IMR-90 (cell line): ENCODE measurements around the gene PSMB3. TPM values are rescaled to one million over a fixed set of nuclear protein-coding genes. Genes with fewer than 3 reads are reported as not detected.

Source experiments
- ATAC-seq: fragments of 200-7000 bp; cut with Tn5 transposase; 2 replicates; pipeline ENCODE4 v1.9.1; 2020; ENCODE audit warnings: low read depth, mild to moderate bottlenecking, moderate library complexity
- BruUV-seq: library from RNA; stranded (reverse); fragments of 400-500 nt; replicated peaks from 2 replicates; lab custom pipeline; 2021; lab: Mats Ljungman, UMichigan
- CTCF ChIA-PET: fragments of 300-600 bp; formaldehyde crosslinking; extraction: SDS; loops from one replicate; lab custom pipeline; 2021; ENCODE audit warnings: antibody characterized with exemption; lab: Yijun Ruan, JAX
- POLR2A ChIA-PET: fragments of 300-600 bp; sonication (Branson Sonifier 250); formaldehyde crosslinking; loops from one replicate; lab custom pipeline; 2022; ENCODE audit warnings: antibody characterized with exemption; ENCODE audit not compliant: unreplicated experiment; lab: Charles Lee
- DNase-seq: peaks from one replicate; pipeline ENCODE4 v3.0.0; 2013
- H2AFZ ChIP-seq: replicated peaks from 2 replicates; pipeline ENCODE3; 2013; ENCODE audit warnings: low read length, mild to moderate bottlenecking; ENCODE audit not compliant: poor library complexity
- H2AK5ac ChIP-seq: 2 replicates; pipeline ENCODE4 v1.6.1; 2013; ENCODE audit warnings: low read depth, low read length, inconsistent platforms
- H2AK9ac ChIP-seq: replicated peaks from 2 replicates; pipeline ENCODE3; 2013; ENCODE audit warnings: mild to moderate bottlenecking, low read depth, low read length, moderate library complexity; ENCODE audit not compliant: poor library complexity
- H2BK120ac ChIP-seq: 2 replicates; pipeline ENCODE4 v1.6.1; 2013; ENCODE audit warnings: low read depth, low read length, inconsistent platforms
- H2BK15ac ChIP-seq: 3 replicates; pipeline ENCODE4 v1.6.1; 2013; ENCODE audit warnings: low read depth, low read length, inconsistent platforms
- H2BK20ac ChIP-seq: 2 replicates; pipeline ENCODE4 v1.6.1; 2013; ENCODE audit warnings: low read depth, mild to moderate bottlenecking, inconsistent platforms, low read length, moderate library complexity
- H2BK5ac ChIP-seq: 2 replicates; pipeline ENCODE4 v1.6.1; 2013; ENCODE audit warnings: mild to moderate bottlenecking, low read depth, low read length, inconsistent platforms; ENCODE audit not compliant: poor library complexity, severe bottlenecking
- H3K14ac ChIP-seq: replicated peaks from 2 replicates; pipeline ENCODE4 v1.6.1; 2013; ENCODE audit warnings: low read depth, low read length, inconsistent platforms
- H3K18ac ChIP-seq: 2 replicates; pipeline ENCODE4 v1.6.1; 2013; ENCODE audit warnings: low read depth, low read length, control low read depth
- H3K23ac ChIP-seq: 2 replicates; pipeline ENCODE4 v1.6.1; 2013; ENCODE audit warnings: low read depth, low read length, inconsistent platforms
- H3K27ac ChIP-seq: 2 replicates; pipeline ENCODE4 v1.5.1; 2013; ENCODE audit warnings: mild to moderate bottlenecking, control low read depth, low read length; ENCODE audit not compliant: insufficient read depth
- H3K27me3 ChIP-seq: 2 replicates; pipeline ENCODE4 v1.6.1; 2013; ENCODE audit warnings: low read length; ENCODE audit not compliant: control insufficient read depth, insufficient read depth
- H3K36me3 ChIP-seq: 2 replicates; pipeline ENCODE4 v1.6.1; 2013; ENCODE audit warnings: low read length, mixed read lengths; ENCODE audit not compliant: control insufficient read depth, insufficient read depth
- H3K4ac ChIP-seq: 2 replicates; pipeline ENCODE4 v1.6.1; 2013; ENCODE audit warnings: low read depth, low read length, inconsistent platforms
- H3K4me1 ChIP-seq: 2 replicates; pipeline ENCODE4 v1.6.1; 2013; ENCODE audit warnings: low read length, mixed read lengths; ENCODE audit not compliant: control insufficient read depth, insufficient read depth
- H3K4me2 ChIP-seq: 2 replicates; pipeline ENCODE4 v1.6.1; 2013; ENCODE audit warnings: low read depth, mild to moderate bottlenecking, control low read depth, low read length, moderate library complexity
- H3K4me3 ChIP-seq: 2 replicates; pipeline ENCODE4 v1.5.1; 2013; ENCODE audit warnings: low read depth, mild to moderate bottlenecking, control low read depth, low read length, moderate library complexity; ENCODE audit not compliant: insufficient read depth
- H3K56ac ChIP-seq: 2 replicates; pipeline ENCODE4 v1.6.1; 2013; ENCODE audit warnings: low read length, inconsistent platforms; ENCODE audit not compliant: insufficient read depth; ENCODE audit errors: extremely low read depth
- H3K79me1 ChIP-seq, 2 experiments: 2 replicates each; pipeline ENCODE4 v1.6.1; 2013; ENCODE audit warnings: low read length in 2 of 2, inconsistent platforms in 1 of 2, low read depth in 1 of 2
- H3K9ac ChIP-seq: 2 replicates; pipeline ENCODE4 v1.6.1; 2013; ENCODE audit warnings: low read depth, low read length, control low read depth
- H3K9me1 ChIP-seq: 2 replicates; pipeline ENCODE4 v1.6.1; 2013; ENCODE audit warnings: low read length, inconsistent platforms; ENCODE audit not compliant: insufficient read depth
- H3K9me3 ChIP-seq: 2 replicates; pipeline ENCODE4 v1.6.1; 2013; ENCODE audit warnings: low read length; ENCODE audit not compliant: control insufficient read depth, insufficient read depth
- H4K20me1 ChIP-seq: 2 replicates; pipeline ENCODE4 v1.6.1; 2013; ENCODE audit warnings: low read length, inconsistent platforms; ENCODE audit not compliant: insufficient read depth
- H4K5ac ChIP-seq: 2 replicates; pipeline ENCODE4 v1.6.1; 2013; ENCODE audit warnings: mild to moderate bottlenecking, low read depth, low read length, control low read depth
- H4K8ac ChIP-seq, 2 experiments: 2 replicates each; pipeline ENCODE4 v1.6.1; 2013; ENCODE audit warnings: low read depth in 2 of 2, low read length in 2 of 2, control low read depth in 1 of 2, inconsistent platforms in 1 of 2
- H4K91ac ChIP-seq: 2 replicates; pipeline ENCODE4 v1.6.1; 2013; ENCODE audit warnings: low read depth, low read length, inconsistent platforms; ENCODE audit not compliant: insufficient read depth
- BHLHE40 ChIP-seq: fragments of 150-350 bp; IDR thresholded peaks from 2 replicates; pipeline ENCODE4 v1.6.1; 2016; ENCODE audit warnings: mild to moderate bottlenecking, low read depth, low read length
- CEBPB ChIP-seq: IDR thresholded peaks from 2 replicates; pipeline ENCODE4 v1.6.1; 2012; ENCODE audit warnings: low read depth, low read length, improper control_type of control experiment
- CHD1 ChIP-seq: IDR thresholded peaks from 2 replicates; pipeline ENCODE4 v1.6.1; 2012; ENCODE audit warnings: low read depth, low read length, improper control_type of control experiment
- FOS ChIP-seq: fragments of 150-350 bp; IDR thresholded peaks from 2 replicates; pipeline ENCODE4 v1.6.1; 2016; ENCODE audit warnings: low read depth, low read length
- MXI1 ChIP-seq: IDR thresholded peaks from 2 replicates; pipeline ENCODE4 v1.6.1; 2012; ENCODE audit warnings: low read depth, mild to moderate bottlenecking, low read length, moderate library complexity, borderline replicate concordance
- NFE2L2 ChIP-seq: fragments of 150-350 bp; IDR thresholded peaks from 2 replicates; pipeline ENCODE4 v1.6.1; 2016; ENCODE audit warnings: low read depth, mild to moderate bottlenecking, low read length
- RAD21 ChIP-seq: IDR thresholded peaks from 2 replicates; pipeline ENCODE4 v1.6.1; 2012; ENCODE audit warnings: low read length, improper control_type of control experiment
- RCOR1 ChIP-seq: IDR thresholded peaks from 2 replicates; pipeline ENCODE4 v1.6.1; 2012; ENCODE audit warnings: mild to moderate bottlenecking, low read length, improper control_type of control experiment; ENCODE audit not compliant: insufficient replicate concordance
- RFX5 ChIP-seq: IDR thresholded peaks from 2 replicates; pipeline ENCODE4 v1.8.0; 2012; ENCODE audit warnings: low read depth, mild to moderate bottlenecking, low read length, moderate library complexity
- SMC3 ChIP-seq: fragments of 150-350 bp; IDR thresholded peaks from 2 replicates; pipeline ENCODE4 v1.6.1; 2016; ENCODE audit warnings: low read depth, mild to moderate bottlenecking, antibody characterized with exemption, low read length, moderate library complexity
- WGBS, 2 experiments: methylation state at CpG; one replicate each; pipeline versions ENCODE4 v1.1.5 to v1.1.7; 2013; ENCODE audit warnings: missing lambda C conversion rate in 2 of 2; ENCODE audit not compliant: insufficient read length in 1 of 2; ENCODE audit errors: extremely low coverage in 2 of 2; 5-methylcytosine and 5-hydroxymethylcytosine counted together
- dilution Hi-C: fragments of 300-500 bp; cut with HindIII; formaldehyde crosslinking; loops from one replicate; pipeline ENCODE4 v1.14.3; 2018; ENCODE audit warnings: low sequenced_read_pairs; ENCODE audit not compliant: unreplicated experiment
- in situ Hi-C: fragments of 300-500 bp; cut with MboI; formaldehyde crosslinking; loops from 3 replicates; pipeline ENCODE4 v1.14.3; 2019; ENCODE audit warnings: low sequenced_read_pairs, inconsistent platforms, mixed read lengths
- intact Hi-C: fragments of 100-400 bp; cut with micrococcal nuclease; formaldehyde crosslinking; loops from 2 replicates; pipeline ENCODE4 v1.10.0; 2022
- polyA plus RNA-seq, 3 experiments: library from polyadenylated mRNA; depleted of rRNA; stranded (reverse); fragments of >200 nt; gene quantifications; 2 replicates each; pipeline ENCODE4 v1.2.3, GENCODE V29; 2012; ENCODE audit warnings: low replicate concordance in 1 of 3
- total RNA-seq: library from RNA; depleted of rRNA; stranded (reverse); fragments of >200 nt; gene quantifications from 2 replicates; pipeline ENCODE4 v1.2.3, GENCODE V29; 2012
- TF ChIP-seq, protein P1 (sequence below): fragments of 150-350 bp; IDR thresholded peaks from 2 replicates; pipeline ENCODE4 v1.6.1; 2017; ENCODE audit warnings: mild to moderate bottlenecking, antibody characterized with exemption, low read length, low read depth
- TF ChIP-seq, protein P2 (sequence below): fragments of 150-350 bp; IDR thresholded peaks from 2 replicates; pipeline ENCODE4 v1.6.1; 2016; ENCODE audit warnings: low read depth, mild to moderate bottlenecking, low read length, moderate library complexity, borderline replicate concordance
- TF ChIP-seq, protein P3 (sequence below): conservative IDR thresholded peaks from 2 replicates; pipeline ENCODE4 v1.5.1; 2012; ENCODE audit warnings: mild to moderate bottlenecking, low read depth, low read length, improper control_type of control experiment

The PSMB3 gene
- total and polyA plus RNA-seq, 2 of the 4 experiments (the other 2 are of a cell fraction) = 480 to 828 TPM

DNA sequence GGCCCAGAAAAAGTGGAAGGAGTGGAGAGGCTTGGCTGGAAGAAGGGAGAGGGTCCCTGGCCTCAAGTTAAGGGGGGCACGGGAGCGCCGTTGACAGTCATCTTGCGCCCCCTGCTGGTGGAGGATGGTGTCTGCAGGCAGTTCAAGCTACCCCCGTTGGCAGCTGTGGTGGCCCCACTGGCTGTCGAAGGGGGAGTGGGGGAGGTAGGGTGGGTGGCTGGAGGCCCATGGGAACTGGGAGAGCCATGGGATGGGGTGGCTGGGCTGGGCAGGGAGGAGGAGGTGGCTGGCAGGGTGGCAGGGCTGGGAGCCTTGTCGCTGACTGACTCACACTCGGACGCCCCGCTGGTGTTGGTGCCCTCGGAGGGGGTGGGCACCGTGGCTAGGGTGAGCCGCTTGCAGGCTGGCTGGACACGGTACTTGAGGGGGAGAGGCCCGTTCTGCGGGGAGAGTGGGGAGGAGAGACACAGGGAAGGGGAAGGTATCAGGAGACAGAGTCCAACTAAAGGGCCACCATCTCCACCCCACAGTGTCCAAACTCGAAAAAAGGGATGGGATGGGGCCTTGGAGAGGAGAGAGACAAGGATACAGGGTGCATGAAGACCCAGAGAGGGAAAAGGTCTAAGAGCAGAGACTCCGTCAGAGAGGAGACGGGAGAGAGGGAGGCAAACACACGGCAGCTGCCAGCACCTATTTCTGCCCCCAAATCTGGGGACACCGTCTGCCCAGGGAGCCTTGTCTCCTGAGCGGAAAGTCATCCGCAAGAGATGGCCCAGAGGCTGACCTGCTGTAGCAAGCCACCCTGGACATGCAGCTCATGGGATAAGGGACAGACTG lies 17.2 kb upstream of the PSMB3 start:
- 98% methylated on average over 6 of the region's 23 CpGs; no CpG with 5 or more reads in 1 of the 2 experiments for WGBS, 2 experiments
- intact Hi-C loops (loop anchor here (2.0 kb wide), 1 partner anchor 59 kb away; no protein-coding TSS in a partner anchor), in situ Hi-C loops (no loop called here), dilution Hi-C loops (no loop called here)
- H4K20me1 ChIP-seq = peaks cover 52% of the 10 kb centered on the region
- no peak for DNase-seq
- peak; percentile 48 for ATAC-seq
- no peaks in the 10 kb centered on the region for H3K9me3 ChIP-seq
- ChIA-PET POLR2A (interaction anchor here (0.6 kb wide), 1 partner anchor 386 kb away, joined by 5 read pairs; no protein-coding TSS in a partner anchor), CTCF (interaction anchor here (0.6 to 3.0 kb wide), 3 partner anchors 14 to 72 kb away, joined by 3 to 8 read pairs (median 4); no protein-coding TSS in a partner anchor)
- no peak overlapping the region for H3K23ac ChIP-seq
- peak overlapping the region; percentile 53 for H2AFZ ChIP-seq
- H2AK5ac ChIP-seq = no peak overlapping the region
- no peak overlapping the region for H3K4ac ChIP-seq
- no peak overlapping the region for H4K5ac ChIP-seq
- H2BK5ac ChIP-seq = no peak overlapping the region
- H4K8ac ChIP-seq = no peak overlapping the region
- no peak overlapping the region for H3K4me2 ChIP-seq
- no peak overlapping the region for H2BK20ac ChIP-seq
- peaks cover 13% of the 10 kb centered on the region for H3K4me1 ChIP-seq
- H3K79me1 ChIP-seq = peaks cover 10 to 76% of the 10 kb centered on the region in 2 experiments; a peak in 3 of 4 replicates
- H3K18ac ChIP-seq = no peak overlapping the region
- no peak overlapping the region for H3K14ac ChIP-seq
- no peak overlapping the region for H2BK15ac ChIP-seq
- H3K56ac ChIP-seq = no peak overlapping the region
- peak overlapping the region; percentile 59 for H2AK9ac ChIP-seq
- H3K27me3 ChIP-seq = no peaks in the 10 kb centered on the region
- H3K9me1 ChIP-seq = no peaks in the 10 kb centered on the region
- H3K9ac ChIP-seq = no peak overlapping the region
- H3K27ac ChIP-seq = no peak overlapping the region
- H2BK120ac ChIP-seq = no peak overlapping the region
- H3K36me3 ChIP-seq = peaks cover 58% of the 10 kb centered on the region
- no peak overlapping the region for H4K91ac ChIP-seq
- H3K4me3 ChIP-seq = no peak overlapping the region
- TSS peak; percentile 83 for BruUV-seq
- TF ChIP-seq RCOR1 = no peak
- peak; percentile 74 for TF ChIP-seq RAD21
- peak; percentile 59 for TF ChIP-seq SMC3
- no peak for TF ChIP-seq MXI1
- TF ChIP-seq, protein P1, sequence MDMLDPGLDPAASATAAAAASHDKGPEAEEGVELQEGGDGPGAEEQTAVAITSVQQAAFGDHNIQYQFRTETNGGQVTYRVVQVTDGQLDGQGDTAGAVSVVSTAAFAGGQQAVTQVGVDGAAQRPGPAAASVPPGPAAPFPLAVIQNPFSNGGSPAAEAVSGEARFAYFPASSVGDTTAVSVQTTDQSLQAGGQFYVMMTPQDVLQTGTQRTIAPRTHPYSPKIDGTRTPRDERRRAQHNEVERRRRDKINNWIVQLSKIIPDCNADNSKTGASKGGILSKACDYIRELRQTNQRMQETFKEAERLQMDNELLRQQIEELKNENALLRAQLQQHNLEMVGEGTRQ = no peak
- TF ChIP-seq, protein P2, sequence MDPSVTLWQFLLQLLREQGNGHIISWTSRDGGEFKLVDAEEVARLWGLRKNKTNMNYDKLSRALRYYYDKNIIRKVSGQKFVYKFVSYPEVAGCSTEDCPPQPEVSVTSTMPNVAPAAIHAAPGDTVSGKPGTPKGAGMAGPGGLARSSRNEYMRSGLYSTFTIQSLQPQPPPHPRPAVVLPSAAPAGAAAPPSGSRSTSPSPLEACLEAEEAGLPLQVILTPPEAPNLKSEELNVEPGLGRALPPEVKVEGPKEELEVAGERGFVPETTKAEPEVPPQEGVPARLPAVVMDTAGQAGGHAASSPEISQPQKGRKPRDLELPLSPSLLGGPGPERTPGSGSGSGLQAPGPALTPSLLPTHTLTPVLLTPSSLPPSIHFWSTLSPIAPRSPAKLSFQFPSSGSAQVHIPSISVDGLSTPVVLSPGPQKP = no peak
- TF ChIP-seq CHD1 = no peak
- TF ChIP-seq, protein P3, sequence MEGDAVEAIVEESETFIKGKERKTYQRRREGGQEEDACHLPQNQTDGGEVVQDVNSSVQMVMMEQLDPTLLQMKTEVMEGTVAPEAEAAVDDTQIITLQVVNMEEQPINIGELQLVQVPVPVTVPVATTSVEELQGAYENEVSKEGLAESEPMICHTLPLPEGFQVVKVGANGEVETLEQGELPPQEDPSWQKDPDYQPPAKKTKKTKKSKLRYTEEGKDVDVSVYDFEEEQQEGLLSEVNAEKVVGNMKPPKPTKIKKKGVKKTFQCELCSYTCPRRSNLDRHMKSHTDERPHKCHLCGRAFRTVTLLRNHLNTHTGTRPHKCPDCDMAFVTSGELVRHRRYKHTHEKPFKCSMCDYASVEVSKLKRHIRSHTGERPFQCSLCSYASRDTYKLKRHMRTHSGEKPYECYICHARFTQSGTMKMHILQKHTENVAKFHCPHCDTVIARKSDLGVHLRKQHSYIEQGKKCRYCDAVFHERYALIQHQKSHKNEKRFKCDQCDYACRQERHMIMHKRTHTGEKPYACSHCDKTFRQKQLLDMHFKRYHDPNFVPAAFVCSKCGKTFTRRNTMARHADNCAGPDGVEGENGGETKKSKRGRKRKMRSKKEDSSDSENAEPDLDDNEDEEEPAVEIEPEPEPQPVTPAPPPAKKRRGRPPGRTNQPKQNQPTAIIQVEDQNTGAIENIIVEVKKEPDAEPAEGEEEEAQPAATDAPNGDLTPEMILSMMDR = peak; percentile 76
- TF ChIP-seq BHLHE40 = no peak
- no peak for TF ChIP-seq RFX5
- TF ChIP-seq NFE2L2 = no peak
- no peak for TF ChIP-seq CEBPB
- no peak for TF ChIP-seq FOS
